ENCODE results near the gene CHRM2.

DNA sequence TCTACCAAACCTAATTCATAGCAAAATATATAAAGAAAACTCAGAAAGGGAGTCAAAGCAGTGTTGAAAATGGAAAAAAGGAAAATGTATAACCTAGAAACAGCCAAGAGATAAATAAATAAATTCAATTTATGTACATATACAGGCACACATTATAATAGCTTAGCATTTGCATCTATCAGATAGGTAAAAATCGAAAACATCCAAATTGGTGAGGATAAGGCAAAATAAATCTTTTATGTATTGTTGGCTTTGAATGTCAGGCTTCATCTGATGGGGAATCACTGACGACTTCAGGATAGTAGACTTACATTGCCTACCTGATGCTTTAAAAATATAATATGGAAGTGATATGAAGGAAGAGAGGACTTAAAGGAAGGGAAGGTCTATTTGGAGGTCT lies 20.6 kb upstream of the CHRM2 start:
- TF ChIP-seq, protein P1, sequence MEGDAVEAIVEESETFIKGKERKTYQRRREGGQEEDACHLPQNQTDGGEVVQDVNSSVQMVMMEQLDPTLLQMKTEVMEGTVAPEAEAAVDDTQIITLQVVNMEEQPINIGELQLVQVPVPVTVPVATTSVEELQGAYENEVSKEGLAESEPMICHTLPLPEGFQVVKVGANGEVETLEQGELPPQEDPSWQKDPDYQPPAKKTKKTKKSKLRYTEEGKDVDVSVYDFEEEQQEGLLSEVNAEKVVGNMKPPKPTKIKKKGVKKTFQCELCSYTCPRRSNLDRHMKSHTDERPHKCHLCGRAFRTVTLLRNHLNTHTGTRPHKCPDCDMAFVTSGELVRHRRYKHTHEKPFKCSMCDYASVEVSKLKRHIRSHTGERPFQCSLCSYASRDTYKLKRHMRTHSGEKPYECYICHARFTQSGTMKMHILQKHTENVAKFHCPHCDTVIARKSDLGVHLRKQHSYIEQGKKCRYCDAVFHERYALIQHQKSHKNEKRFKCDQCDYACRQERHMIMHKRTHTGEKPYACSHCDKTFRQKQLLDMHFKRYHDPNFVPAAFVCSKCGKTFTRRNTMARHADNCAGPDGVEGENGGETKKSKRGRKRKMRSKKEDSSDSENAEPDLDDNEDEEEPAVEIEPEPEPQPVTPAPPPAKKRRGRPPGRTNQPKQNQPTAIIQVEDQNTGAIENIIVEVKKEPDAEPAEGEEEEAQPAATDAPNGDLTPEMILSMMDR (IDR thresholded peaks at IDR 0.05; ENCODE audit: low read depth, low read length, poor library complexity, severe bottlenecking) = no peak
- no peak for TF ChIP-seq EZH2phosphoT487 (IDR thresholded peaks at IDR 0.05; ENCODE audit: borderline replicate concordance, low read length)
